ENCODE results near the gene AMBRA1. TPM values are rescaled to one million over a fixed set of nuclear protein-coding genes. Genes with fewer than 3 reads are reported as not detected.
"Not testable (repeated sequence)": the region's sequence is repeated elsewhere in the genome, so short reads cannot be mapped to it uniquely, and the experiment has no call there.

Gene AMBRA1
- total RNA-seq, 2 donors from 2014 or later = 47.3 to 52.2 TPM

DNA sequence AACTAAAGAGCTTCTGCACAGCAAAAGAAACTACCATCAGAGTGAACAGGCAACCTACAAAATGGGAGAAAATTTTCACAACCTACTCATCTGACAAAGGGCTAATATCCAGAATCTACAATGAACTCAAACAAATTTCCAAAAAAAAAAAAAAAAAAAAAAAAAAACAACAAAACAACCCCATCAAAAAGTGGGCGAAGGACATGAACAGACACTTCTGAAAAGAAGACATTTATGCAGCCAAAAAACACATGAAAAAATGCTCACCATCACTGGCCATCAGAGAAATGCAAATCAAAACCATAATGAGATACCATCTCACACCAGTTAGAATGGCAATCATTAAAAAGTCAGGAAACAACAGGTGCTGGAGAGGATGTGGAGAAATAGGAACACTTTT is 10.3 kb downstream of the AMBRA1 start:
- not testable (repeated sequence) for H3K36me3 Mint-ChIP-seq (ENCODE audit: low read depth); DNase-seq; H3K27me3 Mint-ChIP-seq; H3K9me3 ChIP-seq (ENCODE audit: control insufficient read depth, low read length, poor library complexity, severe bottlenecking); H3K4me3 Mint-ChIP-seq; H3K27ac Mint-ChIP-seq; ATAC-seq
- peaks cover 38% of the 10 kb centered on the region for H3K4me1 Mint-ChIP-seq

DNA sequence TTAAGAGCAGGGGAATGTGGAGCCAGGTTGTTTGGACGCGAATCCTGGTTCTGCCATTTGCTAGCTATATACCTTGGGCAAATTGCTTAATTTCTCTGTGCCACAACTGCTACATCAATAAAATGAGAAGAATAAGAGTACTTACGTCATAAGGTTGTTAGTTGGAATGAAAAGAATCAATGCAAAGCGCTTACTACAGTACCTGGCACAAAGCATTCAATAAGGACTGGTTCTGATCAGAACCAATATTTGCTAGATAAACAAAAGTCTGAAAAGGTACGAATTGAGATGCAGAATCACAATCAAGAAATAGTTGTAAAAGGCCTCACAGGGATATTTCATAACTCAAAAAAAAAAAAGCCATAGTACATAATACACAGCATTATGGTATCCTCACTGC is 11.2 kb downstream of the AMBRA1 start:
- peaks cover 6% of the 10 kb centered on the region for H3K36me3 Mint-ChIP-seq (ENCODE audit: low read depth)
- ATAC-seq (no peak), DNase-seq (no peak)
- no peaks in the 10 kb centered on the region for H3K27me3 Mint-ChIP-seq
- no peaks in the 10 kb centered on the region for H3K9me3 ChIP-seq (ENCODE audit: control insufficient read depth, low read length, poor library complexity, severe bottlenecking)
- peaks cover 34% of the 10 kb centered on the region for H3K4me1 Mint-ChIP-seq
- H3K27ac Mint-ChIP-seq = peak overlapping the region; percentile 37
- H3K4me3 Mint-ChIP-seq = no peak overlapping the region

- Mint-ChIP-seq H3K4me1 (peaks cover 26% of the 10 kb centered on the region), H3K36me3 (ENCODE audit: low read depth) (peaks cover 7% of the 10 kb centered on the region), H3K27me3 (no peaks in the 10 kb centered on the region), H3K27ac (no peak overlapping the region), H3K4me3 (no peak overlapping the region)
- no peak for ATAC-seq
- H3K9me3 ChIP-seq (ENCODE audit: control insufficient read depth, low read length, poor library complexity, severe bottlenecking) = no peaks in the 10 kb centered on the region
- DNase-seq = no peak
Measured at GRCh38 chr11:46577058-46577457, 16.8 kb downstream of the AMBRA1 start.

GRCh38 chr11:46574656-46575055 is 19.2 kb downstream of the AMBRA1 start:
- H3K9me3 ChIP-seq (ENCODE audit: control insufficient read depth, low read length, poor library complexity, severe bottlenecking) = no peaks in the 10 kb centered on the region
- ATAC-seq (no peak), DNase-seq (no peak)
- Mint-ChIP-seq H3K27me3 (no peaks in the 10 kb centered on the region), H3K36me3 (ENCODE audit: low read depth) (peaks cover 3% of the 10 kb centered on the region), H3K27ac (no peak overlapping the region), H3K4me1 (peaks cover 21% of the 10 kb centered on the region), H3K4me3 (no peak overlapping the region)

DNA sequence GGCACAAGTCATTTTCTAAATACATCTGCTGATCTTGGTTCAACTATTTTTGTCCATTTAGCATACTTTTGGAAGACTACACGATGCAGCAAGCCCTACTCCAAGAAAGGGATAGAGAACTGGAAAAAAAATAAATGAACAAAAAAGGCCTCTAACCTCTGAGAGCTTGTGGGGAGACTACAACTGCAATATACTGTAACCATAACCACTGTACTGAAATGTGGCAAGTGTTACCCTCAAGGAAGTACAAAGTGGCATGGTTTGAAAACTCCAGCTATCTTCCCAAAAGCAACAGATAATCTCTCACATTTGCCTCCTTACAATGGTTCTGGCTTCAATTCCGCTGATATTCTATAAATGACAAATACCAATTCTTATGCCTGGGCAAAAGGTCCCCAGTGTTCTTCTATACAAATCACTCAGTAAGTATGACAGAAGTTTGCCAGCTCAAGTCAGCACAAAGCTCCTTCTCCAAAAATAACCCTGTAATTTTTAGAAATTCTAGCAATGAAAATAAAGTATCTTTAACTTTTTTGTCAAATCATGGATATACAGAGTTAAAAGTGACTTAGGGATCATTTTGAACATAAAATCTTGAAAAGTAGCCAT is 22.9 kb downstream of the AMBRA1 start:
- Mint-ChIP-seq H3K27me3 (no peaks in the 10 kb centered on the region), H3K4me3 (no peak overlapping the region), H3K27ac (no peak overlapping the region), H3K4me1 (peaks cover 10% of the 10 kb centered on the region), H3K36me3 (ENCODE audit: low read depth) (no peaks in the 10 kb centered on the region)
- DNase-seq (no peak), ATAC-seq (no peak)
- no peaks in the 10 kb centered on the region for H3K9me3 ChIP-seq (ENCODE audit: control insufficient read depth, low read length, poor library complexity, severe bottlenecking)

DNA sequence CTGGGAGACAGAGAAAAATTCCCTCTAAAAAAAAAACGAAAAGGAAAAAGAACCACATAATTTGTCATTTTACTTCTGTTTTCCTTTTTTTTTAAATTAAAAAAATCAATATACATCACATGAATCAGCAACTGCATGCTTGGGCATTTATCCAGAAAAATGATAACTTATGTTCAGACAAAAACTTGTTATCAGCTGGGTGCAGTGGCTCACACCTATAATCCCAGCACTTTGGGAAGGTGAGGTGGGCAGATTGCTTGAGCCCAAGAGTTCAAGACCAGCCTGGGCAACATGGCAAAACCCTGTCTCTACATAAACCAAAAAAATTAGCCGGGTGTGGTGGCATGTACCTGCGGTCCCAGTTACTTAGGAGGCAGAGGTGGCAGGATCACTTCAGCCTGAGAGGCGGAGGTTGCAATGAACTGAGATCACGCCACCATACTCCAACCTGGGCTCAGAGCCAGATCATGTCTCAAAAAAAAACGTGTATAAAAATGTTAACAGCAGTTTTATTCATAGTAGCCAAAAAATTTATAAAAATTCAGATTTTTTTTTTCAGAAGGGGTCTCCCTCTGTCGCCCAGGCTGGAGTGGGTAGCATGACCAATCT is 28.5 kb downstream of the AMBRA1 start:
- Mint-ChIP-seq H3K27ac (no peak overlapping the region), H3K4me1 (peaks cover 17% of the 10 kb centered on the region), H3K27me3 (no peaks in the 10 kb centered on the region), H3K36me3 (ENCODE audit: low read depth) (no peaks in the 10 kb centered on the region), H3K4me3 (no peak overlapping the region)
- ATAC-seq (no peak), DNase-seq (no peak)
- H3K9me3 ChIP-seq (ENCODE audit: control insufficient read depth, low read length, poor library complexity, severe bottlenecking) = no peaks in the 10 kb centered on the region

GRCh38 chr11:46564459-46564858 is 29.4 kb downstream of the AMBRA1 start:
- no peak overlapping the region for H3K27ac Mint-ChIP-seq
- H3K4me1 Mint-ChIP-seq = peaks cover 22% of the 10 kb centered on the region
- no peaks in the 10 kb centered on the region for H3K36me3 Mint-ChIP-seq (ENCODE audit: low read depth)
- H3K4me3 Mint-ChIP-seq = no peak overlapping the region
- DNase-seq (no peak), ATAC-seq (no peak)
- H3K9me3 ChIP-seq (ENCODE audit: control insufficient read depth, low read length, poor library complexity, severe bottlenecking) = no peaks in the 10 kb centered on the region
- no peaks in the 10 kb centered on the region for H3K27me3 Mint-ChIP-seq

DNA sequence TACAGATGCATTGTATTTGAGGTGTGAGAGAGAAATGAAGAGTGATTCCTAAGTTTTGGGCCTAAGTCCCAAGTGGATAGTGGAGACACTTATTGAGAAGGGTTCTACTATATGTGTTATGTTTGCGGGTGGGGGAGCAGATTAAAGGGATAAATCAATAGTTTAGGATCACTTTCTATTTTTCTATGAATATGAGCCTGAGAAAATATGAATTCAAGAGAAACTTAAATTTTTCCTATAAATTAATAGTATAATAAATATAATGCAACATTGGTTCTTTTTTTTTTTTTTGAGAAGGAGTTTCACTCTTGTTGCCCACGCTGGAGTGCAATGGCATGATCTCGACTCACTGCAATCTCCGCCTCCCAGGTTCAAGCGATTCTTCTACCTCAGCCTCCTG is 31.3 kb downstream of the AMBRA1 start:
- no peaks in the 10 kb centered on the region for H3K36me3 Mint-ChIP-seq (ENCODE audit: low read depth)
- peaks cover 38% of the 10 kb centered on the region for H3K4me1 Mint-ChIP-seq
- ATAC-seq (no peak), DNase-seq (no peak)
- H3K27ac Mint-ChIP-seq = peak overlapping the region; percentile 8
- no peak overlapping the region for H3K4me3 Mint-ChIP-seq
- no peaks in the 10 kb centered on the region for H3K9me3 ChIP-seq (ENCODE audit: control insufficient read depth, low read length, poor library complexity, severe bottlenecking)
- H3K27me3 Mint-ChIP-seq = no peaks in the 10 kb centered on the region

GRCh38 chr11:46560300-46560991 is 33.4 kb downstream of the AMBRA1 start:
- ATAC-seq = peak; percentile 77
- Mint-ChIP-seq H3K4me1 (peaks cover 48% of the 10 kb centered on the region), H3K27me3 (no peaks in the 10 kb centered on the region), H3K27ac (peak overlapping the region; percentile 99), H3K4me3 (peak overlapping the region; percentile 98), H3K36me3 (ENCODE audit: low read depth) (no peaks in the 10 kb centered on the region)
- H3K9me3 ChIP-seq (ENCODE audit: control insufficient read depth, low read length, poor library complexity, severe bottlenecking) = no peaks in the 10 kb centered on the region
- no peak for DNase-seq

GRCh38 chr11:46559815-46560214 is 34.0 kb downstream of the AMBRA1 start:
- DNase-seq (no peak), ATAC-seq (peak; percentile 24)
- H3K9me3 ChIP-seq (ENCODE audit: control insufficient read depth, low read length, poor library complexity, severe bottlenecking) = no peaks in the 10 kb centered on the region
- Mint-ChIP-seq H3K27me3 (no peaks in the 10 kb centered on the region), H3K36me3 (ENCODE audit: low read depth) (no peaks in the 10 kb centered on the region), H3K27ac (peak overlapping the region; percentile 99), H3K4me3 (peak overlapping the region; percentile 98), H3K4me1 (peaks cover 55% of the 10 kb centered on the region)

DNA sequence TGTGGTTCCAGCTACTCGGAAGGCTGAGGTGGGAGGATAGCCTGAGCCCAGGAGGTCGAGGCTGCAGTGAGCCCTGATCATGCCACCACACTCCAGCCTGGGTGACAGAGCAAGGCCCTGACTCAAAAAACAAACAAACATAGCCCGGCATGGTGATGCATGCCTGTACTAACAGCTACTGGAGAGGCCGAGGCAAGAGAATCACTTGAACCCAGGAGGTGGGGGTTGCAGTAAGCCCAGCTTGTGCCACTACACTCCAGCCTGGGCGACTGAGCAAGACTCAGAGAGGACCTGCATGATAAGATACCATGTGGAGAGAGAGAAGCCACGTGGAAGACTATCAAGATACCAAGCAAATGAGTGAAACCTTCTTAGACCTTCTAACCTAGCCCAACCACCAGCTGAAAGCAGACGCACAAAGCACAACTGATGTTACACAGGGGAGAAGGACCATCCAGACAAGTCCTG is 36.1 kb downstream of the AMBRA1 start:
- Mint-ChIP-seq H3K4me3 (no peak overlapping the region), H3K4me1 (peaks cover 68% of the 10 kb centered on the region), H3K36me3 (ENCODE audit: low read depth) (no peaks in the 10 kb centered on the region), H3K27ac (peak overlapping the region; percentile 99), H3K27me3 (no peaks in the 10 kb centered on the region)
- H3K9me3 ChIP-seq (ENCODE audit: control insufficient read depth, low read length, poor library complexity, severe bottlenecking) = no peaks in the 10 kb centered on the region
- DNase-seq (no peak), ATAC-seq (no peak)

GRCh38 chr11:46555267-46556054 is 38.4 kb downstream of the AMBRA1 start:
- ATAC-seq (peak; percentile 48), DNase-seq (no peak)
- Mint-ChIP-seq H3K27ac (peak overlapping the region; percentile 94), H3K4me3 (peak overlapping the region; percentile 31), H3K4me1 (peaks cover 54% of the 10 kb centered on the region), H3K27me3 (no peaks in the 10 kb centered on the region), H3K36me3 (ENCODE audit: low read depth) (no peaks in the 10 kb centered on the region)
- no peaks in the 10 kb centered on the region for H3K9me3 ChIP-seq (ENCODE audit: control insufficient read depth, low read length, poor library complexity, severe bottlenecking)
